GM12878 (cell line): ENCODE measurements around the gene NAT10. TPM values are rescaled to one million over a fixed set of nuclear protein-coding genes. Genes with fewer than 3 reads are reported as not detected.

ENCODE experiments used
- ATAC-seq: fragments of 200-7000 bp; cut with Tn5 transposase; 3 replicates; pipeline ENCODE4 v1.9.1; 2020; ENCODE audit warnings: mild to moderate bottlenecking, moderate library complexity
- BruUV-seq: library from RNA; stranded (reverse); fragments of 400-500 nt; replicated peaks from 2 replicates; lab custom pipeline; 2021; lab: Mats Ljungman, UMichigan
- CTCF ChIA-PET: fragments of 300-600 bp; sonication (Branson Sonifier 250); formaldehyde crosslinking; extraction: SDS; loops from one replicate; lab custom pipeline; 2021; ENCODE audit warnings: inconsistent platforms; lab: Yijun Ruan, JAX
- POLR2A ChIA-PET: fragments of 350-600 bp; formaldehyde crosslinking; extraction: SDS; loops from one replicate; lab custom pipeline; 2021; ENCODE audit warnings: inconsistent platforms; lab: Charles Lee
- RAD21 ChIA-PET: fragments of 300-600 bp; sonication (Branson Sonifier 250); formaldehyde crosslinking; loops from one replicate; lab custom pipeline; 2023; ENCODE audit warnings: antibody characterized with exemption; ENCODE audit not compliant: unreplicated experiment; lab: Charles Lee
- SMC1A ChIA-PET: fragments of 300-600 bp; sonication (Branson Sonifier 250); formaldehyde crosslinking; loops from one replicate; lab custom pipeline; 2023; ENCODE audit not compliant: unreplicated experiment, uncharacterized antibody; lab: Charles Lee
- DNase-seq: peaks from one replicate; pipeline ENCODE4 v3.0.0-alpha.2; 2011; ENCODE audit warnings: low read depth, low spot score
- FAIRE-seq: peaks from 3 replicates; lab custom pipeline; 2011; peaks lifted over from hg19 to GRCh38; lab: Jason Lieb, UNC
- H2AFZ ChIP-seq: 2 replicates; pipeline ENCODE4 v1.6.0; 2011; ENCODE audit warnings: low read depth, low read length, control low read depth; ENCODE audit not compliant: control insufficient read depth
- H3K27ac ChIP-seq: 2 replicates; pipeline ENCODE4 v1.5.1; 2011; ENCODE audit warnings: control low read depth; ENCODE audit not compliant: control insufficient read depth, insufficient read depth
- H3K27me3 ChIP-seq, 2 experiments: replicated peaks in 1 of 2; 2 replicates each; pipeline versions ENCODE4 v1.6.0 to v1.6.1; 2011; ENCODE audit warnings: low read length in 1 of 2; ENCODE audit not compliant: control insufficient read depth in 2 of 2, insufficient read depth in 2 of 2
- H3K36me3 ChIP-seq, 2 experiments: 2 replicates each; pipeline ENCODE4 v1.5.1; 2011; ENCODE audit warnings: low read length in 1 of 2; ENCODE audit not compliant: control insufficient read depth in 2 of 2, insufficient read depth in 2 of 2
- H3K4me1 ChIP-seq: 2 replicates; pipeline ENCODE4 v1.6.1; 2011; ENCODE audit warnings: mild to moderate bottlenecking, low read length, moderate library complexity, mixed read lengths; ENCODE audit not compliant: control insufficient read depth, insufficient read depth
- H3K4me2 ChIP-seq: 2 replicates; pipeline ENCODE4 v1.6.0; 2011; ENCODE audit warnings: control low read depth; ENCODE audit not compliant: control insufficient read depth, insufficient read depth
- H3K4me3 ChIP-seq: fragments of 200-600 bp; sonication (generic); 2 replicates; pipeline ENCODE4 v1.5.1; 2016
- H3K79me2 ChIP-seq: 2 replicates; pipeline ENCODE4 v1.6.0; 2011; ENCODE audit warnings: low read length; ENCODE audit not compliant: control insufficient read depth, insufficient read depth
- H3K9ac ChIP-seq: 2 replicates; pipeline ENCODE4 v1.8.0; 2011; ENCODE audit warnings: low read length, control low read depth, mixed read lengths; ENCODE audit not compliant: control insufficient read depth, insufficient read depth
- H3K9me3 ChIP-seq: replicated peaks from 3 replicates; pipeline ENCODE4 v1.5.1; 2011; ENCODE audit warnings: mild to moderate bottlenecking, low read length; ENCODE audit not compliant: control insufficient read depth, insufficient read depth
- H4K20me1 ChIP-seq: 2 replicates; pipeline ENCODE4 v1.6.0; 2011; ENCODE audit not compliant: control insufficient read depth, insufficient read depth
- DPF2 ChIP-seq: fragments of 450-650 bp; IDR thresholded peaks from 2 replicates; pipeline ENCODE4 v1.6.1; 2017; ENCODE audit warnings: mild to moderate bottlenecking
- ETV6 ChIP-seq, 2 experiments: fragments of 450-650 bp in 1 of 2; IDR thresholded peaks in 1 of 2; conservative IDR thresholded peaks in 1 of 2; 2 replicates each; pipeline ENCODE4 v1.6.1; 2014; ENCODE audit warnings: antibody characterized with exemption in 1 of 2, borderline replicate concordance in 1 of 2, low read depth in 1 of 2, mild to moderate bottlenecking in 1 of 2, moderate library complexity in 1 of 2
- JUNB ChIP-seq: IDR thresholded peaks from 2 replicates; pipeline ENCODE4 v1.6.1; 2016; ENCODE audit warnings: antibody characterized with exemption, mild to moderate bottlenecking
- KDM1A ChIP-seq: fragments of 200-600 bp; sonication (generic); IDR thresholded peaks from 2 replicates; pipeline ENCODE4 v1.6.1; 2016; ENCODE audit warnings: borderline replicate concordance
- MEF2A ChIP-seq: IDR thresholded peaks from 2 replicates; pipeline ENCODE4 v1.6.1; 2011; ENCODE audit warnings: low read depth, mild to moderate bottlenecking, low read length, moderate library complexity; ENCODE audit not compliant: insufficient read depth
- MYB ChIP-seq: fragments of 150-350 bp; IDR thresholded peaks from 2 replicates; pipeline ENCODE4 v1.6.1; 2014; ENCODE audit warnings: mild to moderate bottlenecking, low read depth, low read length, borderline replicate concordance
- MYC ChIP-seq: IDR thresholded peaks from 2 replicates; pipeline ENCODE4 v1.6.1; 2011; ENCODE audit warnings: mild to moderate bottlenecking, low read length, moderate library complexity, inconsistent platforms; ENCODE audit not compliant: insufficient read depth, insufficient replicate concordance, insufficient read length, severe bottlenecking
- NR2F1 ChIP-seq: fragments of 450-650 bp; conservative IDR thresholded peaks from 2 replicates; pipeline ENCODE4 v1.6.1; 2017; ENCODE audit warnings: mild to moderate bottlenecking
- POLR2AphosphoS2 ChIP-seq: IDR thresholded peaks from 2 replicates; pipeline ENCODE4 v1.6.1; 2011; ENCODE audit warnings: low read depth, mild to moderate bottlenecking, low read length, improper control_type of control experiment, moderate library complexity
- POLR2AphosphoS5 ChIP-seq: IDR thresholded peaks from 2 replicates; pipeline ENCODE4 v1.6.1; 2011; ENCODE audit warnings: mild to moderate bottlenecking, low read length, inconsistent platforms
- RBBP5 ChIP-seq: fragments of 200-600 bp; sonication (generic); conservative IDR thresholded peaks from 2 replicates; pipeline ENCODE4 v1.6.1; 2016
- TARDBP ChIP-seq: IDR thresholded peaks from 2 replicates; pipeline ENCODE4 v1.6.1; 2016; ENCODE audit warnings: borderline replicate concordance
- TBL1XR1 ChIP-seq: IDR thresholded peaks from 2 replicates; pipeline ENCODE4 v1.6.1; 2012; ENCODE audit warnings: low read depth, low read length, improper control_type of control experiment
- ZNF217 ChIP-seq: fragments of 450-650 bp; IDR thresholded peaks from 2 replicates; pipeline ENCODE4 v1.6.1; 2017; ENCODE audit warnings: antibody characterized with exemption, mild to moderate bottlenecking
- ZSCAN29 ChIP-seq: fragments of 450-650 bp; IDR thresholded peaks from 2 replicates; pipeline ENCODE4 v1.6.1; 2017; ENCODE audit warnings: mild to moderate bottlenecking, moderate library complexity
- WGBS: methylation state at CpG from one replicate; pipeline ENCODE4 v1.1.6; 2016; ENCODE audit warnings: low lambda C conversion rate; ENCODE audit not compliant: insufficient replicate concordance, insufficient coverage; ENCODE audit errors: missing lambda C conversion rate; 5-methylcytosine and 5-hydroxymethylcytosine counted together
- in situ Hi-C: fragments of 300-500 bp; cut with MboI; formaldehyde crosslinking; loops from 9 replicates; pipeline ENCODE4 v1.14.3; 2018; ENCODE audit warnings: mixed read lengths
- intact Hi-C: fragments of 100-400 bp; cut with micrococcal nuclease; formaldehyde crosslinking; loops from one replicate; pipeline ENCODE4 v1.14.2; 2022; ENCODE audit not compliant: unreplicated experiment
- polyA plus RNA-seq, 11 experiments: library from polyadenylated mRNA; depleted of rRNA in 4 of 11; unstranded in 6 of 11; stranded (reverse) in 5 of 11; fragments of >200 nt; fragmentation: Nextera tagmentation in 4 of 11; fragmentation: Illumina TruSeq in 1 of 11; extraction: Ambion mirVana in 4 of 11; extraction: Trizol in 1 of 11; gene quantifications; 1 replicate in 1 of 11; 2 replicates in 10 of 11; pipeline versions ENCODE4 v1.2.1 to v1.2.3, GENCODE V29; 2011 to 2016; ENCODE audit warnings: inconsistent platforms in 2 of 11, missing spikeins in 2 of 11, low read depth in 1 of 11
- total RNA-seq, 4 experiments: library from RNA; depleted of rRNA in 3 of 4; stranded (reverse); fragments of >200 nt in 3 of 4; fragmentation: Illumina TruSeq in 1 of 4; extraction: Trizol in 1 of 4; gene quantifications; 2 replicates each; pipeline versions ENCODE4 v1.2.1 to v1.2.3, GENCODE V29; 2013 to 2021
- TF ChIP-seq, protein P1 (sequence below): fragments of 450-650 bp; conservative IDR thresholded peaks from 2 replicates; pipeline ENCODE4 v1.6.1; 2017; ENCODE audit warnings: mild to moderate bottlenecking, moderate library complexity

The NAT10 gene
- total and polyA plus RNA-seq, 10 of the 15 experiments (the other 5 are each of a cell fraction or from before 2014, with no cell fraction given), result 45.1 to 95.5 (median 72.8) TPM

- Histone ChIP-seq H3K27ac (no peak overlapping the region), H4K20me1 (no peaks in the 10 kb centered on the region), H3K4me1 (peaks cover 3% of the 10 kb centered on the region; the same call in 1 of the 2 replicates)
- WGBS, result 50% methylated on average over 2 of the region's 2 CpGs
- no peak for TF ChIP-seq JUNB
- no peak for TF ChIP-seq ZNF217
- no peak for TF ChIP-seq MYB
- no peak for TF ChIP-seq TARDBP
- TF ChIP-seq RBBP5, result no peak
- no peak for TF ChIP-seq POLR2AphosphoS2
- TF ChIP-seq ZSCAN29, result no peak
- no peak for TF ChIP-seq POLR2AphosphoS5
- no peak for TF ChIP-seq MYC
- TF ChIP-seq, protein P1, sequence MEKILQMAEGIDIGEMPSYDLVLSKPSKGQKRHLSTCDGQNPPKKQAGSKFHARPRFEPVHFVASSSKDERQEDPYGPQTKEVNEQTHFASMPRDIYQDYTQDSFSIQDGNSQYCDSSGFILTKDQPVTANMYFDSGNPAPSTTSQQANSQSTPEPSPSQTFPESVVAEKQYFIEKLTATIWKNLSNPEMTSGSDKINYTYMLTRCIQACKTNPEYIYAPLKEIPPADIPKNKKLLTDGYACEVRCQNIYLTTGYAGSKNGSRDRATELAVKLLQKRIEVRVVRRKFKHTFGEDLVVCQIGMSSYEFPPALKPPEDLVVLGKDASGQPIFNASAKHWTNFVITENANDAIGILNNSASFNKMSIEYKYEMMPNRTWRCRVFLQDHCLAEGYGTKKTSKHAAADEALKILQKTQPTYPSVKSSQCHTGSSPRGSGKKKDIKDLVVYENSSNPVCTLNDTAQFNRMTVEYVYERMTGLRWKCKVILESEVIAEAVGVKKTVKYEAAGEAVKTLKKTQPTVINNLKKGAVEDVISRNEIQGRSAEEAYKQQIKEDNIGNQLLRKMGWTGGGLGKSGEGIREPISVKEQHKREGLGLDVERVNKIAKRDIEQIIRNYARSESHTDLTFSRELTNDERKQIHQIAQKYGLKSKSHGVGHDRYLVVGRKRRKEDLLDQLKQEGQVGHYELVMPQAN, result no peak
- no peak for TF ChIP-seq DPF2
- no peak for TF ChIP-seq KDM1A
- TF ChIP-seq MEF2A, result no peak
- no peak for TF ChIP-seq TBL1XR1
- TF ChIP-seq ETV6 (conservative IDR thresholded peaks at IDR 0.05 in 1 of 2, IDR thresholded peaks at IDR 0.05 in 1 of 2; ENCODE audit: borderline replicate concordance in 1 of 2, low read depth in 1 of 2), result no peak
- TF ChIP-seq NR2F1, result no peak
- TF ChIP-seq, all 136 proteins: peak for 0
- Histone ChIP-seq H3K4me3 (no peak overlapping the region), H3K79me2 (peaks cover 43% of the 10 kb centered on the region), H3K4me2 (no peak overlapping the region), H3K27me3 (no peaks in the 10 kb centered on the region), H3K9me3 (no peaks in the 10 kb centered on the region), H3K9ac (no peak overlapping the region), H3K36me3 (peaks cover 12 to 26% of the 10 kb centered on the region in 2 experiments; a peak in 3 of 4 replicates), H2AFZ (no peak overlapping the region)
- intact Hi-C loops (no loop called here), in situ Hi-C loops (no loop called here)
- BruUV-seq, result no TSS peak
- ATAC-seq (no peak), FAIRE-seq (no peak), DNase-seq (no peak)
- RAD21 ChIA-PET, result no interaction called here
- CTCF ChIA-PET, result interaction anchor here (1.4 kb wide), 1 partner anchor 71 kb away, joined by 3 read pairs; no protein-coding TSS in a partner anchor
- POLR2A ChIA-PET, result interaction anchor here (0.6 to 0.9 kb wide), 2 partner anchors 25 to 890 kb away, joined by 3 read pairs; no protein-coding TSS in a partner anchor
- SMC1A ChIA-PET, result interaction anchor here (0.6 to 2.9 kb wide), 6 partner anchors 21 to 76 kb away, joined by 3 to 8 read pairs (median 3); no protein-coding TSS in a partner anchor
Measured at GRCh38 chr11:34072832-34073231, 32.6 kb upstream of the NAT10 start.
